SJSA1 (cell line): ENCODE data around the gene DACH2. TPM values are rescaled to one million over a fixed set of nuclear protein-coding genes. Genes with fewer than 3 reads are reported as not detected.

Experiments
- DNase-seq, 2 experiments: peaks; one replicate each; pipeline ENCODE4 v3.0.0-alpha.2; 2015 to 2020; ENCODE audit warnings: low spot score in 2 of 2, low read depth in 1 of 2
- H3K27ac ChIP-seq: fragments of 250-450 bp; sonication (Bioruptor Pico); 2 replicates; pipeline ENCODE4 v1.5.1; 2020; ENCODE audit warnings: mild to moderate bottlenecking, moderate library complexity
- H3K27me3 ChIP-seq: fragments of 250-450 bp; sonication (Bioruptor Pico); replicated peaks from 2 replicates; pipeline ENCODE4 v1.5.1; 2020; ENCODE audit warnings: mild to moderate bottlenecking, moderate library complexity
- H3K36me3 ChIP-seq: fragments of 250-450 bp; sonication (Bioruptor Pico); 2 replicates; pipeline ENCODE4 v1.5.1; 2020; ENCODE audit warnings: mild to moderate bottlenecking
- H3K4me1 ChIP-seq: fragments of 250-450 bp; sonication (Bioruptor Pico); replicated peaks from 2 replicates; pipeline ENCODE4 v1.6.1; 2021; ENCODE audit warnings: mild to moderate bottlenecking
- H3K4me3 ChIP-seq: fragments of 250-450 bp; sonication (Bioruptor Pico); 2 replicates; pipeline ENCODE4 v1.5.1; 2020; ENCODE audit warnings: mild to moderate bottlenecking
- H3K9me3 ChIP-seq: fragments of 250-450 bp; sonication (Bioruptor Pico); replicated peaks from 2 replicates; pipeline ENCODE4 v1.5.1; 2020; ENCODE audit warnings: mild to moderate bottlenecking
- total RNA-seq: library from RNA; depleted of rRNA; stranded (reverse); fragments of >200 nt; shearing (Covaris generic); gene quantifications from 2 replicates; pipeline ENCODE4 v1.2.3, GENCODE V29; 2014

The DACH2 gene
- total RNA-seq, 1 experiment from 2014 or later, result not detected

GRCh38 chrX:86192827-86193226 is 44.6 kb downstream of the DACH2 start:
- H3K4me1 ChIP-seq, result no peaks in the 10 kb centered on the region
- H3K9me3 ChIP-seq, result no peaks in the 10 kb centered on the region
- H3K4me3 ChIP-seq, result no peak overlapping the region

GRCh38 chrX:86194758-86195157 is 46.5 kb downstream of the DACH2 start:
- Histone ChIP-seq H3K27me3 (no peaks in the 10 kb centered on the region), H3K4me1 (no peaks in the 10 kb centered on the region), H3K9me3 (no peaks in the 10 kb centered on the region), H3K27ac (no peak overlapping the region), H3K4me3 (no peak overlapping the region), H3K36me3 (no peaks in the 10 kb centered on the region)
- no peak for DNase-seq

More at GRCh38 chrX:86192827-86193226, 44.6 kb downstream of the DACH2 start:
- Histone ChIP-seq H3K27me3 (no peaks in the 10 kb centered on the region), H3K27ac (no peak overlapping the region), H3K36me3 (no peaks in the 10 kb centered on the region)
- no peak for DNase-seq

- no peak overlapping the region for H3K4me3 ChIP-seq
- H3K4me1 ChIP-seq, result no peaks in the 10 kb centered on the region
- H3K27ac ChIP-seq, result no peak overlapping the region
- no peaks in the 10 kb centered on the region for H3K9me3 ChIP-seq
- no peaks in the 10 kb centered on the region for H3K36me3 ChIP-seq
- no peak for DNase-seq
- H3K27me3 ChIP-seq, result no peaks in the 10 kb centered on the region
Measured at GRCh38 chrX:86195343-86195742, 47.1 kb downstream of the DACH2 start.

GRCh38 chrX:86197815-86198214 is 49.6 kb downstream of the DACH2 start:
- H3K27ac ChIP-seq, result no peak overlapping the region
- H3K36me3 ChIP-seq, result no peaks in the 10 kb centered on the region
- no peaks in the 10 kb centered on the region for H3K9me3 ChIP-seq
- no peak overlapping the region for H3K4me3 ChIP-seq
- H3K27me3 ChIP-seq, result no peaks in the 10 kb centered on the region
- no peak for DNase-seq
- H3K4me1 ChIP-seq, result no peaks in the 10 kb centered on the region

- Histone ChIP-seq H3K27me3 (no peaks in the 10 kb centered on the region), H3K4me3 (no peak overlapping the region), H3K27ac (no peak overlapping the region), H3K4me1 (no peaks in the 10 kb centered on the region), H3K36me3 (no peaks in the 10 kb centered on the region), H3K9me3 (no peaks in the 10 kb centered on the region)
- DNase-seq, result no peak
Measured at GRCh38 chrX:86210772-86211171, 62.5 kb downstream of the DACH2 start.

GRCh38 chrX:86215260-86215659 is 67.0 kb downstream of the DACH2 start:
- no peaks in the 10 kb centered on the region for H3K27me3 ChIP-seq
- no peak overlapping the region for H3K27ac ChIP-seq
- H3K36me3 ChIP-seq, result no peaks in the 10 kb centered on the region
- no peaks in the 10 kb centered on the region for H3K4me1 ChIP-seq
- DNase-seq, result no peak
- H3K9me3 ChIP-seq, result no peaks in the 10 kb centered on the region
- no peak overlapping the region for H3K4me3 ChIP-seq

GRCh38 chrX:86237482-86237881 is 89.2 kb downstream of the DACH2 start:
- no peaks in the 10 kb centered on the region for H3K4me1 ChIP-seq
- no peak overlapping the region for H3K27ac ChIP-seq
- no peaks in the 10 kb centered on the region for H3K9me3 ChIP-seq
- no peak for DNase-seq
- no peaks in the 10 kb centered on the region for H3K36me3 ChIP-seq
- no peaks in the 10 kb centered on the region for H3K27me3 ChIP-seq
- no peak overlapping the region for H3K4me3 ChIP-seq

GRCh38 chrX:86241547-86241946 is 93.3 kb downstream of the DACH2 start:
- no peaks in the 10 kb centered on the region for H3K9me3 ChIP-seq
- H3K27me3 ChIP-seq, result no peaks in the 10 kb centered on the region
- H3K27ac ChIP-seq, result no peak overlapping the region
- no peaks in the 10 kb centered on the region for H3K36me3 ChIP-seq
- no peak for DNase-seq
- H3K4me1 ChIP-seq, result no peaks in the 10 kb centered on the region
- no peak overlapping the region for H3K4me3 ChIP-seq

- Histone ChIP-seq H3K9me3 (no peaks in the 10 kb centered on the region), H3K36me3 (no peaks in the 10 kb centered on the region), H3K27ac (no peak overlapping the region), H3K4me3 (no peak overlapping the region), H3K4me1 (no peaks in the 10 kb centered on the region), H3K27me3 (no peaks in the 10 kb centered on the region)
- DNase-seq, result no peak
Measured at GRCh38 chrX:86263526-86263925, 115.3 kb downstream of the DACH2 start.

- no peak for DNase-seq
- no peak overlapping the region for H3K27ac ChIP-seq
- no peak overlapping the region for H3K4me3 ChIP-seq
- H3K9me3 ChIP-seq, result no peaks in the 10 kb centered on the region
- no peaks in the 10 kb centered on the region for H3K4me1 ChIP-seq
- H3K27me3 ChIP-seq, result no peaks in the 10 kb centered on the region
- H3K36me3 ChIP-seq, result no peaks in the 10 kb centered on the region
Measured at GRCh38 chrX:86295293-86295692, 147.0 kb downstream of the DACH2 start.

GRCh38 chrX:86322913-86323312 is 174.7 kb downstream of the DACH2 start:
- H3K9me3 ChIP-seq, result no peaks in the 10 kb centered on the region
- H3K27ac ChIP-seq, result no peak overlapping the region
- no peak overlapping the region for H3K4me3 ChIP-seq
- no peaks in the 10 kb centered on the region for H3K4me1 ChIP-seq
- no peaks in the 10 kb centered on the region for H3K36me3 ChIP-seq
- no peaks in the 10 kb centered on the region for H3K27me3 ChIP-seq
- DNase-seq, result no peak

- no peak for DNase-seq
- Histone ChIP-seq H3K4me1 (no peaks in the 10 kb centered on the region), H3K27me3 (no peaks in the 10 kb centered on the region), H3K27ac (no peak overlapping the region), H3K9me3 (no peaks in the 10 kb centered on the region), H3K4me3 (no peak overlapping the region), H3K36me3 (no peaks in the 10 kb centered on the region)
Measured at GRCh38 chrX:86329174-86329573, 180.9 kb downstream of the DACH2 start.

- no peak overlapping the region for H3K4me3 ChIP-seq
- no peak for DNase-seq
- no peaks in the 10 kb centered on the region for H3K36me3 ChIP-seq
- H3K9me3 ChIP-seq, result no peaks in the 10 kb centered on the region
- H3K27me3 ChIP-seq, result no peaks in the 10 kb centered on the region
- no peaks in the 10 kb centered on the region for H3K4me1 ChIP-seq
- no peak overlapping the region for H3K27ac ChIP-seq
Measured at GRCh38 chrX:86348669-86349068, 200.4 kb downstream of the DACH2 start.

GRCh38 chrX:86349115-86349514 is 200.9 kb downstream of the DACH2 start:
- Histone ChIP-seq H3K36me3 (no peaks in the 10 kb centered on the region), H3K27me3 (no peaks in the 10 kb centered on the region), H3K4me1 (no peaks in the 10 kb centered on the region), H3K4me3 (no peak overlapping the region), H3K27ac (no peak overlapping the region), H3K9me3 (no peaks in the 10 kb centered on the region)
- DNase-seq, result no peak

- no peaks in the 10 kb centered on the region for H3K36me3 ChIP-seq
Measured at GRCh38 chrX:86369847-86370630, 221.8 kb downstream of the DACH2 start.

More at GRCh38 chrX:86369847-86370630, 221.8 kb downstream of the DACH2 start:
- H3K27ac ChIP-seq, result no peak overlapping the region
- no peak for DNase-seq
- no peaks in the 10 kb centered on the region for H3K27me3 ChIP-seq
- H3K4me1 ChIP-seq, result no peaks in the 10 kb centered on the region
- no peak overlapping the region for H3K4me3 ChIP-seq
- no peaks in the 10 kb centered on the region for H3K9me3 ChIP-seq
